LNCAP (cell line): ENCODE data around the gene RFPL1.

Experiments
- TF ChIP-seq, protein P1 (sequence below): fragments of 450-650 bp; IDR thresholded peaks from 2 replicates; pipeline ENCODE4 v1.5.1; 2017; ENCODE audit warnings: mild to moderate bottlenecking

Gene RFPL1

DNA sequence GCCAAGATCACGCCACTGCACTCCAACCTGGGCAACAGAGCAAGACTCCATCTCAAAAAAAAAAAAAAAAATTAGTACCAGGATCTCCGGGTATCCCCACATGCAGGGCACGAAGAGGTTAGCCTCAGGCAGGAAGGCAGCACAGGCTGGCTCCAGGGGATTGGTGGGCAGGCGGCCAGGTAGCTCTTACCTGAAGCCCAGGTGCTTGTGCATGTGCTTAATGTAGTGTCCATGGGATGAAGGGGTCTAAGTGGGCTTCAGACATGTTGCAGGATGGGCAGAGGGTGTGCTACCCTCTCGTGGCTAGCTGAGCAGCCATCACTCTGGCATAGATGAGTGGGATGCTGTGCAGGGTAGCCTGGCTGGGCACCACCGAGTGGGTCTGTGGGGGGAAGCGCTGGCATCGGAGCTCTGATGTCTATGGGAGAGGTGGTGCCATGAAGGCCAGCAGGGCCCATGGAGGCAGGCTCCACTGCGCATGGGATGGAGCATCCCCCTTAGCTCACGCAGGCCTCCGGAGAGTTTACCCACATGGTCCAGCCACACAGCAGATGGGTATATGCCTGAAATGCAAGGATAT lies 11.0 kb downstream of the RFPL1 start:
- TF ChIP-seq, protein P1, sequence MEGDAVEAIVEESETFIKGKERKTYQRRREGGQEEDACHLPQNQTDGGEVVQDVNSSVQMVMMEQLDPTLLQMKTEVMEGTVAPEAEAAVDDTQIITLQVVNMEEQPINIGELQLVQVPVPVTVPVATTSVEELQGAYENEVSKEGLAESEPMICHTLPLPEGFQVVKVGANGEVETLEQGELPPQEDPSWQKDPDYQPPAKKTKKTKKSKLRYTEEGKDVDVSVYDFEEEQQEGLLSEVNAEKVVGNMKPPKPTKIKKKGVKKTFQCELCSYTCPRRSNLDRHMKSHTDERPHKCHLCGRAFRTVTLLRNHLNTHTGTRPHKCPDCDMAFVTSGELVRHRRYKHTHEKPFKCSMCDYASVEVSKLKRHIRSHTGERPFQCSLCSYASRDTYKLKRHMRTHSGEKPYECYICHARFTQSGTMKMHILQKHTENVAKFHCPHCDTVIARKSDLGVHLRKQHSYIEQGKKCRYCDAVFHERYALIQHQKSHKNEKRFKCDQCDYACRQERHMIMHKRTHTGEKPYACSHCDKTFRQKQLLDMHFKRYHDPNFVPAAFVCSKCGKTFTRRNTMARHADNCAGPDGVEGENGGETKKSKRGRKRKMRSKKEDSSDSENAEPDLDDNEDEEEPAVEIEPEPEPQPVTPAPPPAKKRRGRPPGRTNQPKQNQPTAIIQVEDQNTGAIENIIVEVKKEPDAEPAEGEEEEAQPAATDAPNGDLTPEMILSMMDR, result no peak

DNA sequence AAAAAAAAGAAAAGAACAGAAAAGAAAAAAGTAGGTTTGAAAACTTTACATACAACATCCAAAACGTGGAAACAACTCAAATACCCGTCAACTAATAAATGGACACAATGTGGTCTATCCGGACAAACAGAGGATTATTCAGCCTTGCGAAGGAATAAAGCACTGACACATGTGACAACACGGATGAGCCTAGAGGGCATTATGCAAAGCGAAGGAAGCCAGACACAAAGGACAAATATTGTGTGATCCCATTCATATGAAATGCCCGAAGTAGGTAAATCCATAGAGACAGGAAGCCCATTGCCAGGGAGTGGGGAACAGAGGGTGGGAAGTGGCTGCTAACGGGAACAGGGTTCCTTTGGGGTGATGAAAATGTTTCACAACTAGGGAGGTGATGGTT lies 11.8 kb downstream of the RFPL1 start:
- TF ChIP-seq, protein P1, result no peak

DNA sequence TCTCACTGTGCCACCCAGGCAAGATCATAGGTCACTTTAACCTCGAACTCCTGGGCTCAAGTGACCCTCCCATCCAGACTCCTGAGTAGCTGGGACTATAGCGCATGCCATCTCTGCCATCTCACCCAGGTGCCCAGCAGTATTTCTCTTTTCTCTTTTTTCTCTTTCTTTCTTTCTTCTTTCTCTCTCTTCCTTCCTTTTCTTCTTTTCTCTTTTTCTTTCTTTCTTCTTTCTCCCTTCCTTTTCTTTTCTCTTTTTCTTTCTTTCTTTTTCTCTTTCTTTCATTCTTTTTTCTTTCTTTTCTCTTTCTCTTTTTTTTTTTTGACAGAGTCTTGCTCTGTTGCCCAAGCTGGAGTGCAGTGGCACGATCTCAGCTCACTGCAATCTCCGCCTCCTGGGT lies 13.5 kb downstream of the RFPL1 start:
- TF ChIP-seq, protein P1, result no peak

DNA sequence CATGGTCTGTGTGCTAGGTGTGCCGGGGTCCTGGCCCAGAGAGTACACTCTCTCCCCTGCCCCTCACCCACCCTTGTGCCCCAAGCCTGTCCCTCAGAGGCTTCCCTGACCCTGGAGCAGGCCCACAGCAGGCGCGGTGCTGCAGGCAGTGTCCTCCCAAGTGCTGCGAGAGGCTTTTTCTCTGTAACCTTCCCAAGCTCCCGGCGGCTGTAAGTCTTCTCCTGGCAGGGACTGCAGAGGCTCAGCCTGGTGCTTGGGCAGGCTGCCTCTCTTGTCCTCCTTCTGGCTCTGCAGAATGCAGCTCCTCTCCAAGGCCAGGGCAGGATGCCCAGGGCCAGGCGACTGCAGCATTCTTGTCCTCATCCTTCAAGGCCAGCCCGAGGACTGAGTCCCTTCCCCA lies 15.9 kb downstream of the RFPL1 start:
- TF ChIP-seq, protein P1, result no peak

DNA sequence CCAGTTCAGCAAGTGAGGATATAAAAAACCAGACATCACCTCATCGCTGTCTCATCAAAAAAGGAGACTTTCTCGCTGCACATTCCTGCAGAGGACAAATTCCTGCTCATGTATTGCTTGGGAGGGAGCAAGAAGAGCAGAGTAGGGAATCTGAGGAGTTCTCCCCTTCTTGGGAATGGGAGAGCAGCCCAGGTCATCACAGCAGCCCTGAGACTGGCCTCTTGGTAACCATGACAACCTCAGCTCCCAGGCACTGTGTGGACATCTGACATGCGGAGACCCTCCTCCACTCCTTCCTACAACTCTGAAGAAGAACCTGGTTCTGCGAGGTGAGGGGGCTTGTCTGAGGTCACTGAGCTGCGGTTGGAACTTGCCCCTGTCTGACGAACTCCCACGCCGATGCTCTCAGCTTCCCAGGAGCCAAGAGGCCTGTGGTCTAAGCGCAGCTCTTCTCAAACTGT lies 17.9 kb downstream of the RFPL1 start:
- TF ChIP-seq, protein P1, result no peak

DNA sequence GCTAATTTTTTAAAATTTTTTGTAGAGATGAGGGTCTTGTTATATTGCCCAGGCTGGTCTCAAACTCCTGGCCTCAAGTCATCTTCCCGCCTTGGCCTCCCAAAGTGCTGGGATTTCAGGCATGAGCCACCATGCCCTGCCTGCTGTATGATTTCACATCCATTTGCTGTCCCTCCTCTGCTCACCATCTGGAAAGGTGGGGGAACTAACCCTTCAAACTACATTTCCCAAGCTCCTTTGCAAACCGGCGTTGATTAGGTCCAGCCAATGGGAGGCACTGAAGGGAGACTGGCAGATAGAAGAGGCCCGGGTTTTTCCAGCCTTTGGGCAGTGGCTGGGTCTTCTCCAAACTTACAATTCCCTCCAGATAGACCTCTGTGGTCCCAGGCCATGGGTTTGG lies 19.3 kb downstream of the RFPL1 start:
- TF ChIP-seq, protein P1, result no peak

DNA sequence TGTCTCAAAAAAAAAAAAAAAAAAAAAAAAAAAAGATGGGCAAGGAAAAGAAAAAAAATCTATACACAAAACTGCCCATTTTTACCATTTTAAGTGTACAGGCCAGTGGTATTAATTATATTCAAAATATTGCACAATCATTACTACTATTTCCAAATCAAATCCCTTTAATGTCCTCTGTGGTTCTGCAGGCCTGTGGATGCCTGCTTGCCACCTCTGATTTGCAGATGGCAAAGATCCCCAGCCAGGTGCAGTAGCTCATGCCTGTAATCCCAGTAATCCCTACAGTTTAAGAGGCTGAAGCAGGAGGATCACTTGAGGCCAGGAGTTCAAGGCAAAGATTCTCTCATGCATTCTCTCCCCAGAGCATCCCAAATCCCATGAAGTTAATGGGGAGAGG lies 20.2 kb downstream of the RFPL1 start:
- TF ChIP-seq, protein P1, result no peak

DNA sequence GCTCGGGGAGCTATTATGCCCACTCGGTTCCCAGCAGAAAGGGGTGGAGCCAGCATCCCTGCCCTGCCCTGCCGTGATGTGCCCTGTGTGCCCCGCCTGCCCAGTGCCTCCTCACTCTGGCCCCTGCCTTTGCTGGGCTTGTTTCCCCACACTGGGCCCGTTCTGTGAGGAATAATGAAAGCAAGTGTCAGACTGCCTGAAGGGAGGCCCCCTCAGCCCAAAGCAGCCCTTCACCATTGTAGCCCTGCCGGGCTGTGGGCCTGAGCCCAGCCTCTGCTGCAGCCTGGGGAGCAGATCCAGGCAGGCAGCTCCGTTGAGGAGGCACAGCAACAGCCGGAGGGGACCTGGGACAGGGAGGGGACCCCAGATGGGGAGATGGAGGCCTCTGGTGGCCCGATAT lies 21.4 kb downstream of the RFPL1 start:
- TF ChIP-seq, protein P1, result no peak
